MCF 10A (cell line): ENCODE measurements around the gene NHERF1. TPM values are rescaled to one million over a fixed set of nuclear protein-coding genes. Genes with fewer than 3 reads are reported as not detected.

Experiments used
- BruUV-seq: library from RNA; stranded (reverse); fragments of 400-500 nt; replicated peaks from 2 replicates; lab custom pipeline; 2021; lab: Mats Ljungman, UMichigan
- CTCF ChIA-PET: fragments of 300-600 bp; sonication (Branson Sonifier 250); formaldehyde crosslinking; extraction: SDS; loops from one replicate; lab custom pipeline; 2021; ENCODE audit warnings: antibody characterized with exemption, inconsistent platforms; lab: Yijun Ruan, JAX
- POLR2A ChIA-PET: fragments of 300-600, 350-650 bp; sonication (Branson Sonifier 250); formaldehyde crosslinking; extraction: SDS; loops from one replicate; lab custom pipeline; 2020; ENCODE audit warnings: antibody characterized with exemption, inconsistent platforms; lab: Yijun Ruan, JAX
- DNase-seq: peaks from one replicate; pipeline ENCODE4 v3.0.0-alpha.2; 2018; ENCODE audit not compliant: unreplicated experiment
- H3K27ac Mint-ChIP-seq: one replicate; pipeline ENCODE4 v1.8.0; 2022; ENCODE audit warnings: mild to moderate bottlenecking, low read depth, mixed read lengths; ENCODE audit not compliant: unreplicated experiment
- H3K27me3 Mint-ChIP-seq: one replicate; pipeline ENCODE4 v1.8.0; 2022; ENCODE audit warnings: mixed read lengths; ENCODE audit not compliant: insufficient read depth, unreplicated experiment
- H3K36me3 Mint-ChIP-seq: one replicate; pipeline ENCODE4 v1.8.0; 2022; ENCODE audit warnings: mild to moderate bottlenecking, moderate library complexity, mixed read lengths; ENCODE audit not compliant: insufficient read depth, unreplicated experiment
- H3K4me1 Mint-ChIP-seq: one replicate; pipeline ENCODE4 v1.8.0; 2022; ENCODE audit warnings: mixed read lengths; ENCODE audit not compliant: insufficient read depth, unreplicated experiment
- H3K4me3 Mint-ChIP-seq: one replicate; pipeline ENCODE4 v1.8.0; 2022; ENCODE audit warnings: mild to moderate bottlenecking, moderate library complexity, mixed read lengths; ENCODE audit not compliant: unreplicated experiment
- H3K9me3 Mint-ChIP-seq: one replicate; pipeline ENCODE4 v1.8.0; 2022; ENCODE audit warnings: mixed read lengths; ENCODE audit not compliant: unreplicated experiment
- CTCF ChIP-seq: fragments of 200-600 bp; IDR thresholded peaks from one replicate; pipeline ENCODE4 v1.8.0; 2022; ENCODE audit warnings: antibody characterized with exemption, mild to moderate bottlenecking; ENCODE audit not compliant: unreplicated experiment
- intact Hi-C: fragments of 100-400 bp; cut with micrococcal nuclease; formaldehyde crosslinking; loops from 2 replicates; pipeline ENCODE4 v1.14.1; 2022
- total RNA-seq: library from RNA; stranded (reverse); gene quantifications from 2 replicates; pipeline ENCODE4 v1.2.3, GENCODE V29; 2022

Gene NHERF1
- total RNA-seq, 1 experiment from 2014 or later: 25.3 TPM

- no peak overlapping the region for H3K27ac Mint-ChIP-seq
- no peaks in the 10 kb centered on the region for H3K4me1 Mint-ChIP-seq
- intact Hi-C loops: no loop called here
- no peak for DNase-seq
- no peak for TF ChIP-seq CTCF
- H3K4me3 Mint-ChIP-seq: no peak overlapping the region
- BruUV-seq: no TSS peak
- ChIA-PET POLR2A (interaction anchor here (0.5 kb wide), 1 partner anchor 217 kb away, joined by 3 read pairs; no protein-coding TSS in a partner anchor), CTCF (no interaction called here)
- H3K9me3 Mint-ChIP-seq: no peaks in the 10 kb centered on the region
- H3K27me3 Mint-ChIP-seq: no peaks in the 10 kb centered on the region
- H3K36me3 Mint-ChIP-seq: peaks cover 6% of the 10 kb centered on the region
Observed at GRCh38 chr17:74803971-74804370, 55.5 kb downstream of the NHERF1 start.

- Mint-ChIP-seq H3K27ac (no peak overlapping the region), H3K9me3 (no peaks in the 10 kb centered on the region), H3K27me3 (no peaks in the 10 kb centered on the region), H3K4me3 (no peak overlapping the region), H3K36me3 (peaks cover 6% of the 10 kb centered on the region), H3K4me1 (no peaks in the 10 kb centered on the region)
- ChIA-PET POLR2A (interaction anchor here (0.5 kb wide), 1 partner anchor 218 kb away, joined by 3 read pairs; no protein-coding TSS in a partner anchor), CTCF (interaction anchor here (0.7 kb wide), 1 partner anchor 58 kb away, joined by 3 read pairs; no protein-coding TSS in a partner anchor)
- no TSS peak for BruUV-seq
- DNase-seq: no peak
- intact Hi-C loops: no loop called here
- TF ChIP-seq CTCF: no peak
Observed at GRCh38 chr17:74804683-74805082, 56.3 kb downstream of the NHERF1 start.

- no peak for DNase-seq
- no peaks in the 10 kb centered on the region for H3K27me3 Mint-ChIP-seq
- POLR2A ChIA-PET: no interaction called here
- no peak overlapping the region for H3K4me3 Mint-ChIP-seq
- no peak for TF ChIP-seq CTCF
- CTCF ChIA-PET: interaction anchor here (0.5 to 0.7 kb wide), 3 partner anchors 16 to 97 kb away, joined by 3 to 5 read pairs (median 3); no protein-coding TSS in a partner anchor
- H3K9me3 Mint-ChIP-seq: no peaks in the 10 kb centered on the region
- BruUV-seq: no TSS peak
- H3K27ac Mint-ChIP-seq: no peak overlapping the region
- H3K4me1 Mint-ChIP-seq: no peaks in the 10 kb centered on the region
- no peaks in the 10 kb centered on the region for H3K36me3 Mint-ChIP-seq
- intact Hi-C loops: no loop called here
Observed at GRCh38 chr17:74805591-74805991, 57.2 kb downstream of the NHERF1 start.

- Mint-ChIP-seq H3K27me3 (no peaks in the 10 kb centered on the region), H3K9me3 (no peaks in the 10 kb centered on the region), H3K36me3 (peaks cover 4% of the 10 kb centered on the region), H3K4me3 (no peak overlapping the region), H3K4me1 (no peaks in the 10 kb centered on the region), H3K27ac (no peak overlapping the region)
- no peak for DNase-seq
- ChIA-PET POLR2A (interaction anchor here (1.3 kb wide), 1 partner anchor 67 kb away, joined by 3 read pairs; the partner anchor contains the start of gene FDXR), CTCF (interaction anchor here (0.5 kb wide), 1 partner anchor 98 kb away, joined by 3 read pairs; no protein-coding TSS in a partner anchor)
- no peak for TF ChIP-seq CTCF
- intact Hi-C loops: no loop called here
- BruUV-seq: no TSS peak
Observed at GRCh38 chr17:74806334-74806733, 57.9 kb downstream of the NHERF1 start.
